IMR-90 (cell line): ENCODE measurements around the gene CFAP221. TPM values are rescaled to one million over a fixed set of nuclear protein-coding genes. Genes with fewer than 3 reads are reported as not detected.

ENCODE experiments used
- ATAC-seq: fragments of 200-7000 bp; cut with Tn5 transposase; 2 replicates; pipeline ENCODE4 v1.9.1; 2020; ENCODE audit warnings: low read depth, mild to moderate bottlenecking, moderate library complexity
- BruUV-seq: library from RNA; stranded (reverse); fragments of 400-500 nt; replicated peaks from 2 replicates; lab custom pipeline; 2021; lab: Mats Ljungman, UMichigan
- CTCF ChIA-PET: fragments of 300-600 bp; formaldehyde crosslinking; extraction: SDS; loops from one replicate; lab custom pipeline; 2021; ENCODE audit warnings: antibody characterized with exemption; lab: Yijun Ruan, JAX
- POLR2A ChIA-PET: fragments of 300-600 bp; sonication (Branson Sonifier 250); formaldehyde crosslinking; loops from one replicate; lab custom pipeline; 2022; ENCODE audit warnings: antibody characterized with exemption; ENCODE audit not compliant: unreplicated experiment; lab: Charles Lee
- DNase-seq: peaks from one replicate; pipeline ENCODE4 v3.0.0; 2013
- H2AFZ ChIP-seq: replicated peaks from 2 replicates; pipeline ENCODE3; 2013; ENCODE audit warnings: low read length, mild to moderate bottlenecking; ENCODE audit not compliant: poor library complexity
- H2AK5ac ChIP-seq: 2 replicates; pipeline ENCODE4 v1.6.1; 2013; ENCODE audit warnings: low read depth, low read length, inconsistent platforms
- H2AK9ac ChIP-seq: replicated peaks from 2 replicates; pipeline ENCODE3; 2013; ENCODE audit warnings: mild to moderate bottlenecking, low read depth, low read length, moderate library complexity; ENCODE audit not compliant: poor library complexity
- H2BK120ac ChIP-seq: 2 replicates; pipeline ENCODE4 v1.6.1; 2013; ENCODE audit warnings: low read depth, low read length, inconsistent platforms
- H2BK15ac ChIP-seq: 3 replicates; pipeline ENCODE4 v1.6.1; 2013; ENCODE audit warnings: low read depth, low read length, inconsistent platforms
- H2BK20ac ChIP-seq: 2 replicates; pipeline ENCODE4 v1.6.1; 2013; ENCODE audit warnings: low read depth, mild to moderate bottlenecking, inconsistent platforms, low read length, moderate library complexity
- H2BK5ac ChIP-seq: 2 replicates; pipeline ENCODE4 v1.6.1; 2013; ENCODE audit warnings: mild to moderate bottlenecking, low read depth, low read length, inconsistent platforms; ENCODE audit not compliant: poor library complexity, severe bottlenecking
- H3K14ac ChIP-seq: replicated peaks from 2 replicates; pipeline ENCODE4 v1.6.1; 2013; ENCODE audit warnings: low read depth, low read length, inconsistent platforms
- H3K18ac ChIP-seq: 2 replicates; pipeline ENCODE4 v1.6.1; 2013; ENCODE audit warnings: low read depth, low read length, control low read depth
- H3K23ac ChIP-seq: 2 replicates; pipeline ENCODE4 v1.6.1; 2013; ENCODE audit warnings: low read depth, low read length, inconsistent platforms
- H3K27ac ChIP-seq: 2 replicates; pipeline ENCODE4 v1.5.1; 2013; ENCODE audit warnings: mild to moderate bottlenecking, control low read depth, low read length; ENCODE audit not compliant: insufficient read depth
- H3K27me3 ChIP-seq: 2 replicates; pipeline ENCODE4 v1.6.1; 2013; ENCODE audit warnings: low read length; ENCODE audit not compliant: control insufficient read depth, insufficient read depth
- H3K36me3 ChIP-seq: 2 replicates; pipeline ENCODE4 v1.6.1; 2013; ENCODE audit warnings: low read length, mixed read lengths; ENCODE audit not compliant: control insufficient read depth, insufficient read depth
- H3K4ac ChIP-seq: 2 replicates; pipeline ENCODE4 v1.6.1; 2013; ENCODE audit warnings: low read depth, low read length, inconsistent platforms
- H3K4me1 ChIP-seq: 2 replicates; pipeline ENCODE4 v1.6.1; 2013; ENCODE audit warnings: low read length, mixed read lengths; ENCODE audit not compliant: control insufficient read depth, insufficient read depth
- H3K4me2 ChIP-seq: 2 replicates; pipeline ENCODE4 v1.6.1; 2013; ENCODE audit warnings: low read depth, mild to moderate bottlenecking, control low read depth, low read length, moderate library complexity
- H3K4me3 ChIP-seq: 2 replicates; pipeline ENCODE4 v1.5.1; 2013; ENCODE audit warnings: low read depth, mild to moderate bottlenecking, control low read depth, low read length, moderate library complexity; ENCODE audit not compliant: insufficient read depth
- H3K56ac ChIP-seq: 2 replicates; pipeline ENCODE4 v1.6.1; 2013; ENCODE audit warnings: low read length, inconsistent platforms; ENCODE audit not compliant: insufficient read depth; ENCODE audit errors: extremely low read depth
- H3K79me1 ChIP-seq, 2 experiments: 2 replicates each; pipeline ENCODE4 v1.6.1; 2013; ENCODE audit warnings: low read length in 2 of 2, inconsistent platforms in 1 of 2, low read depth in 1 of 2
- H3K9ac ChIP-seq: 2 replicates; pipeline ENCODE4 v1.6.1; 2013; ENCODE audit warnings: low read depth, low read length, control low read depth
- H3K9me1 ChIP-seq: 2 replicates; pipeline ENCODE4 v1.6.1; 2013; ENCODE audit warnings: low read length, inconsistent platforms; ENCODE audit not compliant: insufficient read depth
- H3K9me3 ChIP-seq: 2 replicates; pipeline ENCODE4 v1.6.1; 2013; ENCODE audit warnings: low read length; ENCODE audit not compliant: control insufficient read depth, insufficient read depth
- H4K20me1 ChIP-seq: 2 replicates; pipeline ENCODE4 v1.6.1; 2013; ENCODE audit warnings: low read length, inconsistent platforms; ENCODE audit not compliant: insufficient read depth
- H4K5ac ChIP-seq: 2 replicates; pipeline ENCODE4 v1.6.1; 2013; ENCODE audit warnings: mild to moderate bottlenecking, low read depth, low read length, control low read depth
- H4K8ac ChIP-seq, 2 experiments: 2 replicates each; pipeline ENCODE4 v1.6.1; 2013; ENCODE audit warnings: low read depth in 2 of 2, low read length in 2 of 2, control low read depth in 1 of 2, inconsistent platforms in 1 of 2
- H4K91ac ChIP-seq: 2 replicates; pipeline ENCODE4 v1.6.1; 2013; ENCODE audit warnings: low read depth, low read length, inconsistent platforms; ENCODE audit not compliant: insufficient read depth
- CEBPB ChIP-seq: IDR thresholded peaks from 2 replicates; pipeline ENCODE4 v1.6.1; 2012; ENCODE audit warnings: low read depth, low read length, improper control_type of control experiment
- FOS ChIP-seq: fragments of 150-350 bp; IDR thresholded peaks from 2 replicates; pipeline ENCODE4 v1.6.1; 2016; ENCODE audit warnings: low read depth, low read length
- RCOR1 ChIP-seq: IDR thresholded peaks from 2 replicates; pipeline ENCODE4 v1.6.1; 2012; ENCODE audit warnings: mild to moderate bottlenecking, low read length, improper control_type of control experiment; ENCODE audit not compliant: insufficient replicate concordance
- WGBS, 2 experiments: methylation state at CpG; one replicate each; pipeline versions ENCODE4 v1.1.5 to v1.1.7; 2013; ENCODE audit warnings: missing lambda C conversion rate in 2 of 2; ENCODE audit not compliant: insufficient read length in 1 of 2; ENCODE audit errors: extremely low coverage in 2 of 2; 5-methylcytosine and 5-hydroxymethylcytosine counted together
- dilution Hi-C: fragments of 300-500 bp; cut with HindIII; formaldehyde crosslinking; loops from one replicate; pipeline ENCODE4 v1.14.3; 2018; ENCODE audit warnings: low sequenced_read_pairs; ENCODE audit not compliant: unreplicated experiment
- in situ Hi-C: fragments of 300-500 bp; cut with MboI; formaldehyde crosslinking; loops from 3 replicates; pipeline ENCODE4 v1.14.3; 2019; ENCODE audit warnings: low sequenced_read_pairs, inconsistent platforms, mixed read lengths
- intact Hi-C: fragments of 100-400 bp; cut with micrococcal nuclease; formaldehyde crosslinking; loops from 2 replicates; pipeline ENCODE4 v1.10.0; 2022
- polyA plus RNA-seq, 3 experiments: library from polyadenylated mRNA; depleted of rRNA; stranded (reverse); fragments of >200 nt; gene quantifications; 2 replicates each; pipeline ENCODE4 v1.2.3, GENCODE V29; 2012; ENCODE audit warnings: low replicate concordance in 1 of 3
- total RNA-seq: library from RNA; depleted of rRNA; stranded (reverse); fragments of >200 nt; gene quantifications from 2 replicates; pipeline ENCODE4 v1.2.3, GENCODE V29; 2012

CFAP221 gene
- total and polyA plus RNA-seq, 2 of the 4 experiments (the other 2 are of a cell fraction), result not detected

DNA sequence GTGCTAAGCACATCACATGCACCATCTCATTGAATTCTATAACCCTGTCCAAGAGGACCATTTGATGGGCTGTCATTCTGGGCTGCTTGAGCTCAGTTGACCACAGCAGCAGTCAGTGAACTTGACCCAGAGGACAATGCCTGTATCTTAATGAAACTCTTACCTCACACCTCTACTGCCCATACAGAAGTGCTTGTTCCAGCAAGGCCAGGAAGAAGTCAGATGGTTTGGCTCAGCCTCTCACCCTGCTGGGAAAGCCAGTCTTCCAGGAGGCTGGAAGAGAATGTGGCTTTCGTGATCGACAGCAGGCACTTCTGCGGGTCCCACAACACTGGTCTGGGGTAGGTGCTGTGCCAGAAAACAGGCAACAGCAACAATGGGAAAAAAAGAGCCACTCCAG lies 47.3 kb downstream of the CFAP221 start:
- peaks cover 2% of the 10 kb centered on the region; the same call in 1 of the 2 replicates for H3K27me3 ChIP-seq
- H3K36me3 ChIP-seq, result no peaks in the 10 kb centered on the region
- no peak overlapping the region for H4K5ac ChIP-seq
- POLR2A ChIA-PET, result no interaction called here
- no peak overlapping the region for H3K23ac ChIP-seq
- no peak overlapping the region for H2BK15ac ChIP-seq
- CTCF ChIA-PET, result no interaction called here
- no peak overlapping the region for H4K91ac ChIP-seq
- ATAC-seq, result no peak
- H4K8ac ChIP-seq, result no peak overlapping the region
- no peak overlapping the region for H3K27ac ChIP-seq
- H3K4me1 ChIP-seq, result no peaks in the 10 kb centered on the region
- no peak overlapping the region for H2BK20ac ChIP-seq
- H2AFZ ChIP-seq, result no peak overlapping the region
- no peaks in the 10 kb centered on the region for H3K79me1 ChIP-seq
- 41% methylated on average over 3 of the region's 3 CpGs; no CpG with 5 or more reads in 1 of the 2 experiments for WGBS, 2 experiments
- H2AK9ac ChIP-seq, result no peak overlapping the region
- H2BK5ac ChIP-seq, result no peak overlapping the region
- BruUV-seq, result no TSS peak
- H2BK120ac ChIP-seq, result no peak overlapping the region
- TF ChIP-seq FOS, result no peak
- TF ChIP-seq RCOR1, result no peak
- no peak for TF ChIP-seq CEBPB
- no peaks in the 10 kb centered on the region for H3K9me3 ChIP-seq
- in situ Hi-C loops (no loop called here), dilution Hi-C loops (no loop called here), intact Hi-C loops (no loop called here)
- no peak overlapping the region for H3K14ac ChIP-seq
- H3K4me2 ChIP-seq, result no peak overlapping the region
- no peaks in the 10 kb centered on the region for H4K20me1 ChIP-seq
- no peaks in the 10 kb centered on the region for H3K9me1 ChIP-seq
- H3K56ac ChIP-seq, result no peak overlapping the region
- no peak overlapping the region for H3K18ac ChIP-seq
- H2AK5ac ChIP-seq, result no peak overlapping the region
- no peak overlapping the region for H3K4ac ChIP-seq
- H3K4me3 ChIP-seq, result no peak overlapping the region
- H3K9ac ChIP-seq, result no peak overlapping the region
- DNase-seq, result no peak
